Measurements from ENCODE around the gene WDR83.
"Not testable (repeated sequence)": the region's sequence is repeated elsewhere in the genome, so short reads cannot be mapped to it uniquely, and the experiment has no call there.

The WDR83 gene

DNA sequence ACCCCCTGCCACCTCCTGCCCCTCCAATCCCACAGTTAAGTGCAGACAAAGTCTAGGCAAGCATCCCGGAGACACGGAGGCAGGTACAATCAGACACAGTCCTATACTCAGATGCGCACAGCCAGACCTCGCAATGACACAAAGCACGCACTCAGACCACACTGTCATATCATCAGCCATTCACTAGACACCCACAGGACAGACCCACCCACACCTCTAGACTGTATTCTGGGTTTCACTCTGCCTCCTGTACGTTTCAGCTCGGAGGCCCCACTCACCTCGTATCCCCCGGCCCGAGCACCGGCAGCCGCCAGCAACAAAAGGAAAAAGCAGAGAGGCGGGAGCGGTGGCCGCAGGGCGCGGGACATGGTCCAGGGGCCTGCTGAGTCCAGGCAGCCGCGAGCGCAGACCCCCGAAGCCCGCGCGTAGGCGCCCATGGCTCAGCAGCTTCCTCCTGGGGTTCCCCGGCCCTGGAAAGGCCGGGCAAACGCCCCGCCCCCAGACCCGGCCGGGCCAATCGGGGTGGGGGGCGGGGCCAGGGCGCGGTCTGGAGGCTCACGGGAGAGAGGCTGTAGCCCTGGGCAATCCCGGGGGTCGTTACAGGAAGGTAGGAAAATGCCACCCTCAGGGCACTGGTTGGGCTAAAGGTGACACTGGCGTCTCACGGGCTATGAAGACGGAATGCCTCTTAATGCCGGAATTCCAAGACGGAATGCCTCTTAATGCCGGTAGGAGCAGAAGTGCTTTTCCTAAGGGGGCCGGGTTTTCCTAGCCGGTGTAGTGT is at the start of gene WDR83, which contains the start of gene MAN2B1:
Gene WDR83, plus strand, starts transcription at position 543 of the 784 bp plus-strand sequence. CDS start 2,984 bp downstream, outside the sequence.
Gene MAN2B1, minus strand, starts transcription at position 478 of the 784 bp plus-strand sequence. Its CDS starts 41 bp downstream, at position 437.
- DNase-seq = peak; percentile 85

GRCh38 chr19:12617646-12618045 is 49.0 kb upstream of the WDR83 start:
- DNase-seq = no peak

DNA sequence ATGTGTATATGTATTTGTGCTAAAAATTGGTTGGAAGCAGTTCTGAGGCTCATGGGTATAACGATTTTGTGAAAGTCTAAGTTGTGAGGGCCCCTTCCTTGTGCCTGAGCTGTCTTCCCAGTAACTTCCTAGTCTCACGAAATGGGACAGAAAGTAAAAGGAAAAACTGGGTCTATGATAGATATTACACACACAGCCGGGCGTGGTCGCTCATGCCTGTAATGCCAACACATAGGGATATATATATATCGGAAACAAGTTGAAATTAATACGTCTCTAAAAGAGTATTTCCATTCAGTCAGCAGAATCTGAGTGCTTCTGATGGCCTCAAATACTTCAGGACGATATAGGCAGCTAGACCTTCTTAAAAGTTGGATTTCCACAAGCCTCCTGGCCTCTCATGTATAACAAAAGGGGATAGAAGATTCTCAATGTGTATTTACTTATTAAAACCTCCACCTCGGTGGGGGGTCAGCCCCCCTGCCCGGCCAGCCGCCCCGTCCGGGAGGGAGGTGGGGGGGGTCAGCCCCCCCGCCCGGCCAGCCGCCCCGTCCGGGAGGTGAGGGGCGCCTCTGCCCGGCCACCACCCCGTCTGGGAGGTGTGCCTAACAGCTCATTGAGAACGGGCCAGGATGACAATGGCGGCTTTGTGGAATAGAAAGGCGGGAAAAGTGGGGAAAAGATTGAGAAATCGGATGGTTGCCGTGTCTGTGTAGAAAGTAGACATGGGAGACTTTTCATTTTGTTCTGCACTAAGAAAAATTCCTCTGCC is 45.2 kb upstream of the WDR83 start:
- DNase-seq = not testable (repeated sequence)

GRCh38 chr19:12623361-12624031 is 43.1 kb upstream of the WDR83 start:
- no peak for DNase-seq

GRCh38 chr19:12626958-12627357 is 39.6 kb upstream of the WDR83 start:
- no peak for DNase-seq

GRCh38 chr19:12628040-12629022 is 38.3 kb upstream of the WDR83 start:
- no peak for DNase-seq

DNA sequence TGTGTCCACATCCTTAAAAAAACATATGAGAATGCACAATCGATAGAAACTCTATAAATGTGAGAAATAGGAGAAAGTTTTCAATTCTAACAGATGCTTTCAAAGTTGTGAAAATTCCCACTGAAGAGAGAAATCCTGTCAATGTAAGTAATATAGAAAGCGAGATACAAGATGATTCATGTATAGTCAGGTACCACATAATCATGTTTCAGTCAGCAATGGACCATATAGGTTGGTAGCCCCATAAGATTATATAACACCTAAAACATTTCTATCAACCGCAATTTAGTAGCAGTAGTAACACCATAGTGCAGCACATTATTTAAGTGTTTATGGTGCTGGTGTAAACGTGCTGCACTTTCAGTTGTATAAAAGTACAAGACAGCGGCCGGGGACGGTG is 37.4 kb upstream of the WDR83 start:
- no peak for DNase-seq

- no peak for DNase-seq
Measured at GRCh38 chr19:12636631-12637030, 30.0 kb upstream of the WDR83 start.

GRCh38 chr19:12638611-12639182 is 27.9 kb upstream of the WDR83 start:
- no peak for DNase-seq

- peak; percentile 94 for DNase-seq
Measured at GRCh38 chr19:12639901-12640613, 26.6 kb upstream of the WDR83 start.

DNA sequence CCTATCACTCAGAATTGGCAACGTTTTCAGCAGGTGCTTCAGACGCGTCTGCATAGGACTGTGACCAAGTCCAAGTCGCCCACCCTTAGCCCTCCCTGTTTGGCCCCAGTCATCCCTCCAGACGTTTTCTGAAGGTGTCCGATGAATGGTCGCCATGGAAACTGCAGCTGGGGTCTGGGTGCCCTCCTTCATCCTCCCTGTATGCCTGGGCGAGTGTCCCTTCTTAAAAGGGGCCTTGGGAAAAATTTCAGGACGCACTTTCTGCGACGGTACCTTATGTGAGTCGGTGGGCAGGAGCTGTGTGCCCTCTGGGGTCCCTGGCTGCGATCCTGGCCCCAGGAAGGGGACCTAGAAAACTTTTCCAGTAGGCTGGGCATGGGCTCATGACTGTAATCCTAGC is 25.2 kb upstream of the WDR83 start:
- no peak for DNase-seq

DNA sequence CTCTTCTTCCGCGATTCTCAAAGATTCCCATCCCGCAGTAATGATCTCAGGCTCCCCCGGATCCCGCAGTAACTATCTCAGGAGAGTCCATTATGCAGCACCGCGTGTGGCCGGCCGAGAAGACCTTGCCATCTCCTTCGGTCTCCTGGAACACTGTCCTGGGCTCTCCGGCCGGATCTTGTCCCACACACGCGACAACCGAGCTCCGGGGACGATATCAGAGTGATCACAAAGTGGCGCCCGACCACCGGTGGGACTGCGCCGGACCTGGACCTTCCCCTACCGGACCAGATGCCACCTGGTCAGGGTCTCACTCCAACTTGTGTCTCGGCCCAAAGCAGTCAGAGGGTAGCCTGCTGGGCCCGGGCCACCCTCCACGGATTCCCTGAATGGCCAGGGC is 24.1 kb upstream of the WDR83 start:
- DNase-seq = no peak

DNA sequence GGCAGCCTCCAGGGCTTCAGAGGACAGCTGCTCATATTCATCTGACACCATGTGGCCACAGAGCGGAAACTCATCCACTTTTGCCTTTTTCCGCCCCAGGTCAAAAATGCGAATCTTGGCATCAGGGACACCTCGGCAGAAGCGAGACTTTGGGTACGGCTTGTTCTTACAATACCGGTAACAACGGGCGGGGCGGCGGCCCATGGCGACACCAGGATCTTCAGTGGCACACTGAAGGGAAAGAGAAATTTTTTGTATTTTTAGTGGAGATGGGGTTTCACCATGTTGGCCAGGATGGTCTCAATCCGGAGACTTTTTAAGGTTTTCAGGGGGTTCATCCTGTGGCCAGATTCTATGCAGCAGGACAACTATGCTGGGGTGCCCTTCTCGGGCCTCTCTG is 22.9 kb upstream of the WDR83 start:
- not testable (repeated sequence) for DNase-seq

GRCh38 chr19:12646551-12646950 is 20.1 kb upstream of the WDR83 start:
- no peak for DNase-seq

DNA sequence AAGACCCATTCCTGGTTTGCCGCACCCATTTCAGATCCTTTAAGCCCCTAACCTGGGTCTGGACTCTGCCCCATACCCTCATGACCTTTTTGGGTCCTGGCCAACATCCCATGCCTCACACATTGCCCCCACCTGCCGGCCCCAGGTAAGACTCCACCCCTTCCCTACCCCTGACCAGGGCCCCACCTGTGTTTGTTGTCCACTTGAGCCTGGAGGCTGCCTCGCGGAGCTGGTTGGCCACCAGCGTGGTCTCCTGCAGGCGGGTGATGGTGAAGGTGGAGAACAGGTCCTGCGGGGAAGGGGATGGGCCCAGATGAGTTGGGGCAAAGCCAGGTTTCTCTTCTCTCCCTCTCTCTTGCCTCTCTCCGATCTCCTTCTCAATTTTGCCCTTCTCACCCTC is 19.6 kb upstream of the WDR83 start:
- no peak for DNase-seq

- DNase-seq = peak; percentile 73
Measured at GRCh38 chr19:12647490-12648071, 19.0 kb upstream of the WDR83 start.

DNA sequence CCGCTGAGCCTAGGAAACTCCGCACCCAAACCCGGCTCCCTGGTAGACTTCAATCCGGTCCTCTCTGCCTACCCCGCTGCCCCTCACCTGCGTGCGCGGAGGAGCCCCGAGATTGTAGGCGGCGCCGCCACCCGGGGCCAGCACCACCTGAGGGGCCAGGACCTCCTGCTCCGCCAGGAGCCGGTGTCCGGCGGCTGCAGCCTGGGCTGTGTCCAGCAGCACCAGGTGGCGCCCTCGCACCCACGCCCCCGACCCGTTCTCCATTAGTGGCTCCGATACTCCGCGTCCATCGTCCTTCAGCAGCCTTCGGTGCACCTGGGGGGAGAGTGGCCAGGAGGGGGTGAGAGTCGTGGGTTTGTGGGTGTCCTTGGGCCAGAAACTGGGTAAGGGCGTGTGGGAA is 18.5 kb upstream of the WDR83 start:
- no peak for DNase-seq

- DNase-seq = no peak
Measured at GRCh38 chr19:12649941-12650340, 16.7 kb upstream of the WDR83 start.

DNA sequence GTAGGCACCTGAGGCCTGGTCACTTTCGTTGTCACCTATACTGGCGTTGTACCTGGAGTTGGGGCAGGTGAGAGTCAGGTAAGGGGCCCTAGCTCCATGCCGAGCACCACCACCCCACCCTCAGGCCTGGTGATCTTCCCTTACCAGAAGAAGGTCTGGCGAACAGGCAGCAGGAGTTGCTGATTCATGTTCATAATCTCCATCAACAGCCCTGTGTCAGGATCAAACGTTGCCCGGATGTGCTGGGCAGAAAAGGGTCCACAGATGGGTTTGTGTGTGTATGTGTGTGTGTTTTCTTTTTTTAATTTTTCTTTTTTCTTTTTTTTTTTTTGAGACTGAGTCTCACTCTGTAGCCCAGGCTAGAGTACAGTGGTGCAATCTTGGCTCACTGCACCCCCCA is 14.4 kb upstream of the WDR83 start:
- DNase-seq = no peak

GRCh38 chr19:12655546-12655945 is 11.1 kb upstream of the WDR83 start:
- no peak for DNase-seq
